HCT116 (cell line): ENCODE results near the gene ZDHHC14. TPM values are rescaled to one million over a fixed set of nuclear protein-coding genes. Genes with fewer than 3 reads are reported as not detected.

Experiments used
- ATAC-seq: fragments of 200-7000 bp; cut with Tn5 transposase; 2 replicates; pipeline ENCODE4 v1.9.1; 2020; ENCODE audit warnings: mild to moderate bottlenecking, moderate library complexity
- BruUV-seq: library from RNA; stranded (reverse); fragments of 400-500 nt; replicated peaks from 2 replicates; lab custom pipeline; 2021; lab: Mats Ljungman, UMichigan
- CTCF ChIA-PET: fragments of 300-600 bp; sonication (Branson Sonifier 250); formaldehyde crosslinking; loops from one replicate; lab custom pipeline; 2021; ENCODE audit warnings: antibody characterized with exemption; lab: Charles Lee
- POLR2A ChIA-PET: fragments of 300-600, 350-600 bp; sonication (Branson Sonifier 250); formaldehyde crosslinking; loops from one replicate; lab custom pipeline; 2021; ENCODE audit warnings: antibody characterized with exemption; lab: Charles Lee
- RAD21 ChIA-PET, 2 experiments: fragments of 300-600 bp; sonication (Branson Sonifier 250); formaldehyde crosslinking; loops; one replicate each; lab custom pipeline; 2023; ENCODE audit warnings: low total read pairs in 2 of 2; ENCODE audit not compliant: uncharacterized antibody in 2 of 2, unreplicated experiment in 2 of 2, low non-redundant PET in 1 of 2; lab: Charles Lee
- DNase-seq: peaks from one replicate; pipeline ENCODE4 v3.0.0-alpha.2; 2010; ENCODE audit warnings: low read depth, low spot score
- H2AFZ ChIP-seq: fragments of 200-600 bp; shearing (Covaris generic), sonication (generic); 2 replicates; pipeline ENCODE4 v1.6.1; 2017; ENCODE audit warnings: low read depth, mixed run types, mixed read lengths, antibody characterized with exemption, low read length; ENCODE audit not compliant: poor library complexity, severe bottlenecking
- H3K27ac ChIP-seq: 2 replicates; pipeline ENCODE4 v1.5.1; 2012; ENCODE audit warnings: low read depth, low read length
- H3K27me3 ChIP-seq: fragments of 200-600 bp; sonication (generic); 2 replicates; pipeline ENCODE4 v1.6.1; 2016; ENCODE audit warnings: mixed run types, low read length, mixed read lengths; ENCODE audit not compliant: insufficient read depth
- H3K36me3 ChIP-seq, 2 experiments: fragments of 200-500 bp in 1 of 2; fragments of 200-600 bp in 1 of 2; sonication (Bioruptor generic) in 1 of 2; sonication (generic) in 1 of 2; 2 replicates each; pipeline versions ENCODE4 v1.5.1 to v1.6.1; 2014 to 2016; ENCODE audit warnings: low read length in 2 of 2, inconsistent platforms in 1 of 2, mixed read lengths in 1 of 2, mixed run types in 1 of 2; ENCODE audit not compliant: insufficient read depth in 2 of 2, control insufficient read depth in 1 of 2
- H3K4me1 ChIP-seq, 2 experiments: fragments of 200-600 bp in 1 of 2; sonication (generic) in 1 of 2; 2 replicates each; pipeline versions ENCODE4 v1.5.1 to v1.6.1; 2012 to 2017; ENCODE audit warnings: low read length in 2 of 2, inconsistent platforms in 1 of 2, mild to moderate bottlenecking in 1 of 2, mixed read lengths in 1 of 2, mixed run types in 1 of 2, moderate library complexity in 1 of 2; ENCODE audit not compliant: insufficient read depth in 2 of 2, control insufficient read depth in 1 of 2
- H3K4me2 ChIP-seq: fragments of 200-600 bp; sonication (generic); 2 replicates; pipeline ENCODE4 v1.6.1; 2017; ENCODE audit warnings: mixed run types, low read length, mixed read lengths
- H3K4me3 ChIP-seq, 2 experiments: fragments of 200-600 bp in 1 of 2; sonication (generic) in 1 of 2; replicated peaks in 1 of 2; 2 replicates each; pipeline ENCODE4 v1.5.1; 2011 to 2016; ENCODE audit warnings: low read length in 2 of 2, control low read depth in 1 of 2, low read depth in 1 of 2, mild to moderate bottlenecking in 1 of 2, mixed read lengths in 1 of 2, mixed run types in 1 of 2
- H3K79me2 ChIP-seq: fragments of 200-600 bp; sonication (generic); 2 replicates; pipeline ENCODE4 v1.6.1; 2017; ENCODE audit warnings: mild to moderate bottlenecking, mixed run types, low read length, moderate library complexity, mixed read lengths; ENCODE audit not compliant: insufficient read depth
- H3K9ac ChIP-seq: fragments of 200-600 bp; sonication (generic); 2 replicates; pipeline ENCODE4 v1.6.1; 2016; ENCODE audit warnings: low read length, mixed read lengths
- H3K9me2 ChIP-seq: fragments of 200-600 bp; sonication (generic), shearing (Covaris generic); 2 replicates; pipeline ENCODE4 v1.6.1; 2017; ENCODE audit warnings: mixed run types, mild to moderate bottlenecking, moderate library complexity; ENCODE audit not compliant: insufficient read depth
- H3K9me3 ChIP-seq, 2 experiments: fragments of 200-500 bp in 1 of 2; fragments of 200-600 bp in 1 of 2; sonication (Bioruptor generic) in 1 of 2; sonication (generic) in 1 of 2; 2 replicates each; pipeline ENCODE4 v1.6.1; 2014 to 2017; ENCODE audit warnings: low read length in 2 of 2, mixed read lengths in 2 of 2, inconsistent platforms in 1 of 2, low read depth in 1 of 2, mild to moderate bottlenecking in 1 of 2, mixed run types in 1 of 2, moderate library complexity in 1 of 2; ENCODE audit not compliant: control insufficient read depth in 1 of 2, insufficient read depth in 1 of 2
- H4K20me1 ChIP-seq: fragments of 200-600 bp; sonication (generic), shearing (Covaris generic); 2 replicates; pipeline ENCODE4 v1.6.1; 2017; ENCODE audit warnings: mixed run types, mild to moderate bottlenecking, moderate library complexity; ENCODE audit not compliant: insufficient read depth
- ATF3 ChIP-seq: IDR thresholded peaks from 2 replicates; pipeline ENCODE4 v1.6.1; 2012
- CTCF ChIP-seq, 3 experiments: fragments of 200-600 bp in 1 of 3; sonication (generic) in 1 of 3; IDR thresholded peaks in 2 of 3; conservative IDR thresholded peaks in 1 of 3; 2 replicates each; pipeline ENCODE4 v1.5.1; 2012 to 2017; ENCODE audit warnings: low read depth in 2 of 3, low read length in 2 of 3, antibody characterized with exemption in 1 of 3, borderline replicate concordance in 1 of 3, control low read depth in 1 of 3, mild to moderate bottlenecking in 1 of 3, mixed read lengths in 1 of 3, mixed run types in 1 of 3, moderate library complexity in 1 of 3; ENCODE audit not compliant: insufficient read depth in 1 of 3
- EGR1 ChIP-seq: IDR thresholded peaks from 2 replicates; pipeline ENCODE4 v1.6.1; 2012; ENCODE audit warnings: low read depth
- FOSL1 ChIP-seq: IDR thresholded peaks from 2 replicates; pipeline ENCODE4 v1.6.1; 2012; ENCODE audit warnings: low read depth
- JUND ChIP-seq: IDR thresholded peaks from 2 replicates; pipeline ENCODE4 v1.6.1; 2012
- MAX ChIP-seq: IDR thresholded peaks from 2 replicates; pipeline ENCODE4 v1.6.1; 2012
- POLR2AphosphoS5 ChIP-seq: IDR thresholded peaks from 2 replicates; pipeline ENCODE4 v1.6.1; 2011; ENCODE audit warnings: mild to moderate bottlenecking, low read depth, low read length, moderate library complexity
- REST ChIP-seq: IDR thresholded peaks from 2 replicates; pipeline ENCODE4 v1.6.1; 2012; ENCODE audit warnings: low read depth
- TCF7L2 ChIP-seq: IDR thresholded peaks from 2 replicates; pipeline ENCODE4 v1.7.0; 2011; ENCODE audit warnings: borderline replicate concordance, inconsistent platforms; ENCODE audit not compliant: insufficient read depth, insufficient read length; ENCODE audit errors: extremely low read depth
- ZFX ChIP-seq: fragments of 450-650 bp; IDR thresholded peaks from 2 replicates; pipeline ENCODE4 v1.6.1; 2017
- ZNF274 ChIP-seq: fragments of 200-500 bp; sonication (Bioruptor generic); IDR thresholded peaks from 2 replicates; pipeline ENCODE4 v1.6.1; 2014; ENCODE audit warnings: mild to moderate bottlenecking, low read depth, low read length, inconsistent platforms
- intact Hi-C: fragments of 100-400 bp; cut with micrococcal nuclease; formaldehyde crosslinking; loops from 2 replicates; pipeline ENCODE4 v1.10.0; 2022
- total RNA-seq: library from RNA; stranded (reverse); gene quantifications from one replicate; pipeline ENCODE4 v1.2.1, GENCODE V29; 2021; ENCODE audit not compliant: unreplicated experiment

The ZDHHC14 gene
- total RNA-seq, 1 experiment from 2014 or later: 5.3 TPM

- Histone ChIP-seq H3K9me2 (no peaks in the 10 kb centered on the region), H2AFZ (no peak overlapping the region), H3K4me3 (no peak overlapping the region), H4K20me1 (no peaks in the 10 kb centered on the region; the same call in 1 of the 2 replicates), H3K9me3 (no peaks in the 10 kb centered on the region), H3K36me3 (no peaks in the 10 kb centered on the region), H3K4me2 (no peak overlapping the region), H3K9ac (no peak overlapping the region), H3K79me2 (no peaks in the 10 kb centered on the region), H3K27ac (no peak overlapping the region), H3K4me1 (no peaks in the 10 kb centered on the region), H3K27me3 (no peaks in the 10 kb centered on the region)
- TF ChIP-seq JUND (no peak), CTCF (IDR thresholded peaks at IDR 0.05 in 2 of 3, conservative IDR thresholded peaks at IDR 0.05 in 1 of 3; ENCODE audit: borderline replicate concordance in 1 of 3, insufficient read depth in 1 of 3, low read depth in 2 of 3, low read length in 2 of 3) (no peak), ZNF274 (no peak), FOSL1 (no peak), TCF7L2 (no peak), ZFX (no peak), POLR2AphosphoS5 (no peak), MAX (no peak), REST (no peak), ATF3 (no peak), EGR1 (no peak)
- DNase-seq (no peak), ATAC-seq (no peak)
- ChIA-PET CTCF (no interaction called here), RAD21 (no interaction called here), POLR2A (interaction anchor here (1.1 kb wide), 1 partner anchor 9 kb away, joined by 3 read pairs; no protein-coding TSS in a partner anchor)
- intact Hi-C loops: no loop called here
- BruUV-seq: no TSS peak
Observed at GRCh38 chr6:157603314-157603940, 222.4 kb downstream of the ZDHHC14 start.
